Epidermal melanocyte (primary cell): ENCODE measurements around the gene LBHD2.

ENCODE experiments used
- DNase-seq: peaks from one replicate; pipeline ENCODE4 v3.0.0; 2011; ENCODE audit warnings: low spot score; ENCODE audit not compliant: insufficient read length

Gene LBHD2

DNA sequence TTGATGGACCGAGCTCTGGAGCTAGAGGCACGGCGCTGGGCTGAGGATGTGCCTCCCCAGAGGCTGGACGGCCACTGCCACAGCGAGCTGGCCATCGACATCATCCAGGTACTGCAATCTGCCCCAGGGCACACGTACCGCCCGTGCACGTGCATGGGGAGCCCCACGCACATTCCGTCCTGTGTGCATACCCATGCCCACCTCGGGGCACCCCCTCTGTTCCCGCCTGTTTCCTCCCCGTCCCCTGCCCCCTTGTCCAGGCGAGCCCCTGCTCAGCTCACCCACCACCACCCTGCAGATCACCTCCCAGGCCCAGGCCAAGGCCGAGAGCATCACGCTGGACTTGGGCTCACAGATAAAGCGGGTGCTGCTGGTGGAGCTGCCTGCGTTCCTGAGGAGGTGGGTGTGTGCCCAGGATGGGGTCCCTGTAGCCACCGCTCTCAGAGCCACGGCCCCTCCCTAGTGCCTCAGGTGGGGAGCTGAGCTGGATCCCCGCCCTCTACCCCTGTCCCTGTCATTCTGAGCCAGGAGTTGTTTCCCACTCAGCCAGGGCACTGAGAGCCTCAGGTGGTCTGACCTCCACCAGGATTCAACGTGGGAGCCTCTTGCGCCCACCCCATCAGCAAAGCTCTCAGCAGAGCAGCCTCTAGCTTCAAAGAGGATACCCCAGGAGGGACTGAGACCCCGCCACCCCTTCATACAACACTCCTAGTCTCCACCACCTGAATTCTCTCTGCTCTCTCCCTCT is 46.2 kb downstream of the LBHD2 start:
- no peak for DNase-seq

DNA sequence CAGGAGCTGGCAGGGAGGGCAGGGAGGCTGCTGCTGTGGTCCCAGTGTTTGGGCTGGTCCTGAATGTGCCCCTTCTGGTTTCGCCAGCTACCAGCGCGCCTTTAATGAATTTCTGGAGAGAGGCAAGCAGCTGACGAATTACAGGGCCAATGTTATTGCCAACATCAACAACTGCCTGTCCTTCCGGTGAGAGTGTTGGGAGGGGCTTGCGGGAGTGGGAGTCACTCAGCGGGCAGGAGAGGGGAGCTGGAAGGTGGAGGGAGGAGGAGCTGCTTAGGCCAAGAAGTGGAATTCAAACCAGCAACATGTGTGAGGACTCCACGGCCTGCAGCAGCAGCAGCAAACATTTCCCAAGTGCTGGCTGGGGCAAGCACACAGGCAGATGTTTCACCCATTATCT is 47.0 kb downstream of the LBHD2 start:
- DNase-seq = no peak

DNA sequence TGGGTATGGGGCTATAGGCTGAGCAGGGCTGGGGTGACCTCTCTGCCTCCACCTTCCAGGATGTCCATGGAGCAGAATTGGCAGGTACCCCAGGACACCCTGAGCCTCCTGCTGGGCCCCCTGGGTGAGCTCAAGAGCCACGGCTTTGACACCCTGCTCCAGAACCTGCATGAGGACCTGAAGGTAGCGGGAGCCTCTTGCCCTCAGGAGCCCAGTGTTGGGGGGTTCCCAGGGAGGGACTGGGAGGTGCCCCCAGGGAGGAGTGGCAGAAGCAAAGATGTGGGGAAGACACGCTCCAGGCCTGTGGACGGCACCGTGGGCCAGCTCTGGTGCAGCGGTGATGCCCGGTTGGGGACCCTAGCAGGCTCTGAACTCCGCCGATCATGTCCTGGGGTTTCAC is 47.6 kb downstream of the LBHD2 start:
- no peak for DNase-seq

DNA sequence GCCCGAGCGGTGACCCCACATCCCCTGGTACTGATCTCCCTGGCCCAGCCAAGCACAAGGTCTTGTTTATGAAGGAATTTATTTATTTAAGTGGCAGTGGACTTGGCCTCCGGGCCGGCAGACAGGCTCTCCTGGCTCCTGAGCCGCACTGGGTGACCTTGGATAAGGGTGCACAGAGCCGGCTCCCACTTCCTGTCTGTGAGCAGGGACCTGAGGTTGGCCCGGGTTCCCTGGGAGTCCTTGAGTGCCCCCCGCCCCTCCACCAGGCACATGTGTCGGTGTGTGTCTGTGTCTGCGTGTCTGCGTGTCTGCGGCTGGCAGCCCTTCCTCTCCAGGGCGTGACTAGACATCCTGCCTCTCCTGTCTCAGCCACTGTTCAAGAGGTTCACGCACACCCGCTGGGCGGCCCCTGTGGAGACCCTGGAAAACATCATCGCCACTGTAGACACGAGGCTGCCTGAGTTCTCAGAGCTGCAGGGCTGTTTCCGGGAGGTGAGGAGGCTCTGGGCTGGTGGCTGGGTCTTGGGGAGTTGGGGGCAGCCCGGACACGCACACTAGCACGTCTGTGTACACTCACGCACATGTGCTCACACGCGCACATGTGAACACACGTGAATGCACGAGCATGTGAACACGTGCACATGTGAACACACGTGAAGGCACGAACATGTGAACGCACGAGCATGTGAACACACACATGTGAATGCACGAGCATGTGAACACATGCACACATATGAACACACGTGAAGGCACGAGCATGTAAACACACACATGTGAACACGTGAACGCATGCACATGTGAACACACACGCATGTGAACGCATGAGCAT is 48.6 kb downstream of the LBHD2 start:
- DNase-seq = no peak

DNA sequence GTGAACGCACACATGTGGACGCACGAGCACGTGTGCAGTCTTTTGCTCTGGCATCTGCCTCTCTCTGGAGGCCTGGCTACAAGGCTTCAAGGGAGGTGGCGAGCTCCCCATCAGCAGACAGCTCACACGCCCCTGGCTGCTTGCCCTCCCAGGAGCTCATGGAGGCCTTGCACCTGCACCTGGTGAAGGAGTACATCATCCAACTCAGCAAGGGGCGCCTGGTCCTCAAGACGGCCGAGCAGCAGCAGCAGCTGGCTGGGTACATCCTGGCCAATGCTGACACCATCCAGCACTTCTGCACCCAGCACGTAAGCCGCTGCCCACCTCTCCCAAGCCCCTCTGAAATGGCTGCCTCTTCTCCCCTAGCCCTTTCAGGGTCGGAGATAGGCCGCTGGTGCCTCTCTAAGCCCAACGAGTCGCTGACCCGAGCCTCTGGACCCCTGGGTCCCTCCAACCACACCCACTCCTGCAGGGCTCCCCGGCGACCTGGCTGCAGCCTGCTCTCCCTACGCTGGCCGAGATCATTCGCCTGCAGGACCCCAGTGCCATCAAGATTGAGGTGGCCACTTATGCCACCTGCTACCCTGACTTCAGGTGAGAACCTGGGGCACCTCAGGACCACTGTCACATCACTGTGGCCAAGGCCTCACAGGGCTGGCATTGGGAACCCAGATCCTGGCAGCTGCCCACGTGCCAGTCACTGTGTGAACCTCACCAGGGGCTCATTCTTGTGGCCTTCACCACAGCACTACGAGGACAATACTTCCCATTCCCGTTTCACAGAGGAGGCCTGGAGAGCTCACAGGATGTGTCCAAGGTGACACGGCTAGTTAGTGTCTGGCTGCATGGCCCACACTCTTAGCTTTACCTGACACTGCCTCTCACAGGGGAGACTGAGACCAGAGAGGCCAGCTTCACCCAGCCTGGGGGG is 49.5 kb downstream of the LBHD2 start:
- no peak for DNase-seq

DNA sequence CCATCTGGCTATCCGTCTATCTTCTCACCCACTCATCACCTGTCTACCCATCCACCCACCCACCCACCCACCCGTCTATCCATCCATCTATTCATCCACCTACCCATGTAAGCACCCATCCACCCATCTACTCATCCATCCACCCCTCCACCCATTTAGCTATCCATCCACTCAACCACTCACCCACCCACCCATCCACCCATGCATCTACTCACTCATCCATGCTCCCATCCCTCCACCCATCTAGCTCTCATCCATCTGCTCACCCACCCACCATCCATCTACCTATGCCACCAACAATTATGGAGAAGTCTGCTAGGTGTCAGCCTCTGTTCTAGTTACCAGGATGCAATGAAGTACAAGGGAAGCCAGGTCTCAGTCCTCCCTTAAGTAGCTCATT is 50.4 kb downstream of the LBHD2 start:
- no peak for DNase-seq

DNA sequence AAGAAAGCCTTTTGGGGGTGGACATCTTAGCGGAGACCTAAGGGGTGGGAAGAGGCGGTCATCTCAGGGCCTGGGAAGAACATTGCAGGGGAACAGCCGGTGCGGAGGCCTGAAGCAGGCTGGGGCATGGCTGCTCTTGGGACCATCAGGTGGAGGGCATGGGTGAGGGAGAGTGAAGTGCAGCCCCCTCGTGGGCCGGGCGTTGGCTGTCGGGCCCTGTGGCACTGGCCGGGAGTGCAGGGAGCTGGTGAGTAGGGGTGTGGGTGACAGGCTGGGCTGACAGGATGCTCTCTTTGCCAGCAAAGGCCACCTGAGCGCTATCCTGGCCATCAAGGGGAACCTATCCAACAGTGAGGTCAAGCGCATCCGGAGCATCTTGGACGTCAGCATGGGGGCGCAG is 50.9 kb downstream of the LBHD2 start:
- no peak for DNase-seq

DNA sequence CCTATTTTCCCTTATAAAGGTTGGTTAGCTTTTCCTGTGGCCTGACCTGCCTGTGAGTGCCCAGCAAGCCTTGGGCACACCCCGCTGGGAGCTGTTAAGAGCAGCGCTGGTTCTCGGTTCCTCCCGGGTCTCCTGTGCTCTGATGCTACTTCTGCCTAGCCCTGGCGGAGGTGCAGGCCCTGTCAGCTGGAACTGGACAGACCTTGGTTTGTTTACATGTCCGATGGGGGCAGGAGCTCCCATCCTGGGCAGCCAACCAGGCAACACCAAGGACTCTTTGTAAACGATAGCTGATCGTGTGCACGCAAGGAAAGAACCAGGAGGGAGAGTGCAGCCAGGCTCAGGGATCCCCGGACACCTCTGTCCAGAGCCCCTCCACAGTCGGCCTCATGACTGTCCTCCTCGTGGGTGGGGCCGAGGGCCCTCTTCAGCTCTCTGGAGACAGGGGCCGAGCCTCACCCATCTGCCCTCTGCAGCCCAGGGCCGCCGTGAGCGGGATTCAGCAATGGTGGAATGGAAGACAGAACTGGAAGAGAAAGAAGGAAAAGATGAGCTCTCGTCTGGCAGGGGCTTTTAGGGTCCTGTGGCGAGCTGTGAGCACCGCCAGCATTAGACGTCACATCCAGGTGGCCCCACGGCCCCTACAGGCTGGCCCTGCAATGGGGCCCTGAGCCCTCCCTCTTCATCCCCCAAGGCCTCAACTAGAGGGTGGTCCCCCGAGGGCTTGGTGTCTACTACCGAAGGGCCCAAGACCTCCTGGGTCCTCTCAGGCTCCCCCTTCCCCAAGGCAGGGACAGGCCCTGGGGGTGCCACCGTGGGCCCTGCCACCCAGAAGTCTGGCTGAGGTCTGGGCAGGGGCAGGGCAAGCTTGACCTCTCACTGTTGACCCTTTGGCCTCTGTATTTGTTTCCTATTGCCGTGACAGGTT is 51.6 kb downstream of the LBHD2 start:
- no peak for DNase-seq

DNA sequence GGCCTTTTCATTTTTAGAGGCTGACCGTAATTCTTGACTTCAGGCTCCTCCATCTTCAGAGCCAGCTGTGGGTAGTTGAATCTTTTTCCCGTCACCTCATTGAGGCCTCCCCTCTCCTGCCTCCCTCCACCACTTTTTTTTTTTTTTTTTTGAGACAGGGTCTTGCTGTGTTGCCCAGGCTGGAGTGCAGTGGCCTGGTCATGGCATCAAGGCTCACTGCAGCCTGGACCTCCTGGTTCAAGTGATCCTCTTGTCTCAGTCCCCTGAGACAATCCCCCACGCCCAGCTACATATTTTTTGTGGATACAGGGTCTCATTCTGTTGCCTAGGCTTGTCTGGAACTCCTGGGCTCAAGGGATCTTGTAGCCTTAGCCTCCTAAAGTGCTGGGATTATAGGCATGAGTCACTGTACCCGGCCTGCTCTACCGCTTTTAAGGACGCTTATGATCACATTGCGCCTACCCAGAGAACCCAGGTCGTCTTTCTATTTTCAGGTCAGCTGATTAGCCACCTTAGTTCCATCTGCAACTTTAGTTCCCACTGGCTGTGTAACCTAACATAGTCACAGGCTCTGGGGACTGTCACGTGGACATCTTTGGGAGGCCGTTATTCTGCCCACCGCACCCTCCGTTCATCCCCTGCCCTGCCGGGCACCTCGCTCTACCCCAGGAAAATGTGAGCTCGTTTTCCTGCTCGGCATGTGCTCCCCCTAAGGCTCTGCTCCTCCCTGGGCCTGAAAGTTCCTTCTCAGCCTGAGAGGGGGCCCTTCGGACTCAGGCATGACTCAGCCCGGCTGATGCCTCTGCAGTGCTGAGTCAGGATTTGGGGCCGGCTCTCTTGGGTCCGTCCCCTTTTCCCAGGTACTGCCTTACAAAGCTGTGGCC is 52.6 kb downstream of the LBHD2 start:
- no peak for DNase-seq

DNA sequence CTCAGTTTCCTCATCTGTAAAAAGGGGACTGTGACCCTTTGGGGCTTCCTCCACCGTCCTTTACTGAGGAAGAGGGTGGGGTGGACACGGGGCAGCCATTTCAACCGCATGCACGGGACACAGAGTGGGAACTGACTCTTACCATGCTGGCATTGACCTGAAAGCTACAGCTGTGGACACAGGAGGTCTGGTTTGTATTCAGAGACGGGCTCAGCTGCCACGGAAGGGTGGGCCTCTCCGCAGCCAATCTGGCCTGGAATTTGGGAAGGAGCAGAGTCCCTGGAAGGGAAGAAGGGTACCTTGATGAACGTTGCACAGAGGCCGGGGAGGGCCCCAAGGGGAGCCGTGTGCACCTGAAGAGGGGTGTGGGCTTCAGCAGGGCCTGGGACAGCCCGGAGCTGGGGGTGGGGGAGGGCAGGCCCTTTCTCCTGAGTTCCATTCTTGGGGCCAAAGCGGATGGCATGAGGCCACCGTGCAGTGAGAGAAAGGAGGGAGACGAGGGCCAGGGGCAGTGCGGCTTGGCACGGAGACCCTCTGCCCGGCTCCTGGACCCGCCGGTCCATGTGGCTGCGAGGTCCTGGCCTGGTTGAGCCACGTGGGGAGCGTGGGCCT is 53.8 kb downstream of the LBHD2 start:
- no peak for DNase-seq

DNA sequence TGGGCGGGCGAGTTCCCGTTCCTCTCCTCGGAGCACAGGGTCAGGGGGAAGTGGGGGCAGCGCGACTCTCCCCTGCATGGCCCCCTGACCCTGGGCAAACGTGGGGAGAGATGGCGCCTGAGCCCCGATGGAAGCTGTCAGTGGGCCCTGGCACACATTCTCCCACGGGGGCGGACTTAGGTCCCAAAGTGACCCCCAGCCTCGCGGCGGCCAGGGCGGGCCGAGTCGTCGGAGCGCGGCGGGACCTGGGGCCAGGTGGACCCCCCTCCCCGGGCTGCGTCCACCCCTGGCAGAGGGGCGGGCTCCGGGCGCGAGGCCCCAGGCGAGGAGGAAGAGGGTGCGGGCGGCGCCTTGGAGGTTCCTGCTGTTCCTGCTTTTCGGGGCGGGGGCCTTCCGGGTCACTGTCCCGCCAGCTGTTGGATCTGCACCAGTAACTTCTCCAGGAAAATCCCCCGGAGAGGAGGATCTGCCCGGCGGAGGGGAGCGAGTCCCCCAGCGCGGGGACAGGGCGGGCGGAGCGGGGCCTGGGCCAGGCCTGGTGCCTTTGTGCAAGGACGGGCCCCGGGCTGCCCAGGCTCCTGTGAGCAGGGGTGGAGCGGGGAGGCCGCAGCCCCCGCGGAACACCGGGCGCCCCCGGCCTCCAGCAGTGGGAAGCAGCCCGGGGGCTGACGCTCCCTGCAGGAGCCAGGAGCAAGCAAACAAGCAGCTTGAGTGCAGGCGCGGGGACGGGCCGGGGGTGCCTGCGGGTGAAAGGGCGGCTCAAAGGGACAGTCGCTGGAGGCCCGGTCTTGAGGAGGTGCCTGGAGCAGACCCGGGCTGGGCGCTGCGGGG is 54.5 kb downstream of the LBHD2 start:
- DNase-seq = no peak

DNA sequence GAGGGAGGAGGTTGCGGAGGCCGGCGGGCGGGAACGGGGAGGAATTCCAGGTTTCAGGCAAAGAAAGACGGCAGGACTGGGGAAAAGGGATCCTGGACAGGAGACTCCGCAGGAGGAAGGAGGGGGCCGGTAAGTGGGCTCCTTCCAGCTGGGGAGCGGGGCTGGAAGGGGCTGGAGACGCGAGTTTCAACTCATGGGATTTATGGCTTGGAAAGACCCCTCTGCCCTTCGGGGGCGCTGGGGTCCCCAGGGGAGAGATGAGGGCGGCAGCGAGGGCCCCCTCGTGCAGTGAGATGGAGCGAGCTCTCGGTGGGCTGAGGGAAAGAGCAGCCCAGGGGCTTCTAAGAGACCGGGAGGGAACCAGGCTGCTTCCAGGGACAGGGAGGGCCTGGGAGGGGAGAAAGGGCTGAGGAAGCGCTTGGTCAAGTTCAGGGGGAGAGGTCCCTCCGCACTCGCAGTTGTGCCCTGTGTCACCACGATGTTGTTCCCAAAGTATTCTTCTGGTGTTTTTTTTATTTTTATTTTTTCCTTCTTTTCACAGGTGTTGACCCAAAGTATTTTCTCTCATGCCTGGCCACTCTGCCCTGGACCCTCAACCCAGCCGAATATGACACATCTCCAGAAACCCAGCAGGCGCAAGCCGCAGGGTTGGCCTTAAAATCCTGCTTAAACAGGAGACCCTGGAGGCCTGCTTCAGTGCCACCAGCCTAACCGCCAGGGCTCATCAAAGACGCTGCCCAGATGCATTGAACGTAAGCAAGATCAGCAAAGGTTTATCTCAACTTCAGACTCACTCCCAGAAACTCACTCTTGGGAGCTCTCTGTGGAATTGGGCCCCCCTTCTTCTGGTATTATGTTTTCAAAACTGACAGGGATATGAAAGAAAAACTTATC is 55.4 kb downstream of the LBHD2 start:
- no peak for DNase-seq
